ENCODE data around the gene CHD9NB. TPM values are rescaled to one million over a fixed set of nuclear protein-coding genes. Genes with fewer than 3 reads are reported as not detected.
A peak's percentile ranks its signal among the peaks of the same experiment; 100 is the strongest.

CHD9NB gene
- total and polyA plus RNA-seq, 2 experiments from 2014 or later, result 0.81 to 2.3 TPM

- DNase-seq (ENCODE audit: low spot score), result peak; percentile 42
- 31% methylated on average over 4 of the region's 4 CpGs for WGBS (ENCODE audit: low lambda C conversion rate, missing lambda C conversion rate)
- H3K4me2 ChIP-seq, result peak overlapping the region; percentile 14
- no peaks in the 10 kb centered on the region for H3K27me3 ChIP-seq
- no peaks in the 10 kb centered on the region for H4K20me1 ChIP-seq (ENCODE audit: insufficient read depth, poor library complexity, severe bottlenecking)
- TF ChIP-seq EZH2phosphoT487 (IDR thresholded peaks at IDR 0.05; ENCODE audit: low read depth, severe bottlenecking, unreplicated experiment) (no peak), CTCF (IDR thresholded peaks at IDR 0.05; ENCODE audit: poor library complexity) (no peak), EZH2 (IDR thresholded peaks at IDR 0.05; ENCODE audit: borderline replicate concordance) (no peak)
- peak overlapping the region; percentile 81 for H3K27ac ChIP-seq
- peaks cover 42% of the 10 kb centered on the region for H3K79me2 ChIP-seq
- H3K9me2 ChIP-seq (replicated peaks; ENCODE audit: insufficient read depth), result no peaks in the 10 kb centered on the region
- H3K4me1 ChIP-seq (ENCODE audit: insufficient read depth), result peaks cover 57% of the 10 kb centered on the region
- H2AFZ ChIP-seq, result no peak overlapping the region
- no peaks in the 10 kb centered on the region for H3K9me3 ChIP-seq (ENCODE audit: low read depth)
- no peaks in the 10 kb centered on the region for H3K36me3 ChIP-seq (replicated peaks; ENCODE audit: insufficient read depth, low read depth)
- no peak overlapping the region for H3K4me3 ChIP-seq
Measured at GRCh38 chr16:53085369-53085843, 32.7 kb upstream of the CHD9NB start.

- H3K9me3 ChIP-seq (ENCODE audit: low read depth), result no peaks in the 10 kb centered on the region
- H4K20me1 ChIP-seq (ENCODE audit: insufficient read depth, poor library complexity, severe bottlenecking), result no peaks in the 10 kb centered on the region
- peak overlapping the region; percentile 81 for H3K27ac ChIP-seq
- TF ChIP-seq EZH2 (IDR thresholded peaks at IDR 0.05; ENCODE audit: borderline replicate concordance) (no peak), CTCF (IDR thresholded peaks at IDR 0.05; ENCODE audit: poor library complexity) (no peak), EZH2phosphoT487 (IDR thresholded peaks at IDR 0.05; ENCODE audit: low read depth, severe bottlenecking, unreplicated experiment) (no peak)
- no peaks in the 10 kb centered on the region for H3K9me2 ChIP-seq (replicated peaks; ENCODE audit: insufficient read depth)
- H3K4me3 ChIP-seq, result no peak overlapping the region
- H3K27me3 ChIP-seq, result no peaks in the 10 kb centered on the region
- no peak overlapping the region for H2AFZ ChIP-seq
- peaks cover 42% of the 10 kb centered on the region for H3K79me2 ChIP-seq
- WGBS (ENCODE audit: low lambda C conversion rate, missing lambda C conversion rate), result 75% methylated on average over 8 of the region's 8 CpGs
- no peaks in the 10 kb centered on the region for H3K36me3 ChIP-seq (replicated peaks; ENCODE audit: insufficient read depth, low read depth)
- H3K4me2 ChIP-seq, result peak overlapping the region; percentile 14
- no peak for DNase-seq (ENCODE audit: low spot score)
- H3K4me1 ChIP-seq (ENCODE audit: insufficient read depth), result peaks cover 58% of the 10 kb centered on the region
Measured at GRCh38 chr16:53084746-53085334, 32.1 kb upstream of the CHD9NB start.

GRCh38 chr16:53084141-53084541, 31.4 kb upstream of the CHD9NB start:
- H3K4me2 ChIP-seq, result no peak overlapping the region
- no peaks in the 10 kb centered on the region for H3K9me2 ChIP-seq (replicated peaks; ENCODE audit: insufficient read depth)
- no peak for DNase-seq (ENCODE audit: low spot score)
- no peaks in the 10 kb centered on the region for H3K36me3 ChIP-seq (replicated peaks; ENCODE audit: insufficient read depth, low read depth)
- H3K4me3 ChIP-seq, result no peak overlapping the region
- H3K4me1 ChIP-seq (ENCODE audit: insufficient read depth), result peaks cover 58% of the 10 kb centered on the region
- H2AFZ ChIP-seq, result no peak overlapping the region
- no peaks in the 10 kb centered on the region for H3K9me3 ChIP-seq (ENCODE audit: low read depth)
- H3K27ac ChIP-seq, result peak overlapping the region; percentile 81
- H3K27me3 ChIP-seq, result no peaks in the 10 kb centered on the region
- no peak for TF ChIP-seq CTCF (IDR thresholded peaks at IDR 0.05; ENCODE audit: poor library complexity)
- no peaks in the 10 kb centered on the region for H4K20me1 ChIP-seq (ENCODE audit: insufficient read depth, poor library complexity, severe bottlenecking)
- peaks cover 46% of the 10 kb centered on the region for H3K79me2 ChIP-seq
- WGBS (ENCODE audit: low lambda C conversion rate, missing lambda C conversion rate), result 85% methylated on average over 4 of the region's 4 CpGs
